H9 (cell line): ENCODE results near the gene ZNF512B. TPM values are rescaled to one million over a fixed set of nuclear protein-coding genes. Genes with fewer than 3 reads are reported as not detected.
A peak's percentile ranks its signal among the peaks of the same experiment; 100 is the strongest.

Source experiments
- DNase-seq: peaks from one replicate; pipeline ENCODE4 v3.0.0-alpha.2; 2017
- H2AFZ ChIP-seq: one replicate; pipeline ENCODE4 v1.6.1; 2013; ENCODE audit warnings: mild to moderate bottlenecking, low read length, control low read depth, moderate library complexity
- H2AK5ac ChIP-seq: 2 replicates; pipeline ENCODE4 v1.6.1; 2013; ENCODE audit warnings: low read length, control low read depth, mixed read lengths; ENCODE audit not compliant: insufficient read length
- H2BK120ac ChIP-seq: one replicate; pipeline ENCODE4 v1.6.1; 2013; ENCODE audit warnings: low read depth, mild to moderate bottlenecking, low read length, control low read depth, inconsistent platforms; ENCODE audit not compliant: poor library complexity, severe bottlenecking
- H2BK12ac ChIP-seq: 2 replicates; pipeline ENCODE4 v1.6.1; 2013; ENCODE audit warnings: low read length, control low read depth, mixed read lengths, low read depth; ENCODE audit not compliant: insufficient read length
- H2BK15ac ChIP-seq: 2 replicates; pipeline ENCODE4 v1.6.1; 2013; ENCODE audit warnings: low read depth, low read length, control low read depth
- H2BK20ac ChIP-seq: one replicate; pipeline ENCODE4 v1.6.1; 2013; ENCODE audit warnings: low read depth, mild to moderate bottlenecking, low read length, control low read depth, inconsistent platforms; ENCODE audit not compliant: poor library complexity, severe bottlenecking
- H2BK5ac ChIP-seq: 2 replicates; pipeline ENCODE4 v1.6.1; 2013; ENCODE audit warnings: low read length, control low read depth, mixed read lengths; ENCODE audit not compliant: insufficient read length
- H3K14ac ChIP-seq: 2 replicates; pipeline ENCODE4 v1.6.1; 2013; ENCODE audit warnings: low read length, control low read depth; ENCODE audit not compliant: insufficient read depth
- H3K18ac ChIP-seq: 2 replicates; pipeline ENCODE4 v1.6.1; 2013; ENCODE audit warnings: low read depth, mild to moderate bottlenecking, mixed read lengths, low read length, control low read depth; ENCODE audit not compliant: insufficient read length
- H3K23ac ChIP-seq: 2 replicates; pipeline ENCODE4 v1.6.1; 2013; ENCODE audit warnings: low read length, control low read depth, mixed read lengths, low read depth; ENCODE audit not compliant: insufficient read length
- H3K23me2 ChIP-seq: 2 replicates; pipeline ENCODE4 v1.6.1; 2013; ENCODE audit warnings: low read depth, mild to moderate bottlenecking, mixed read lengths, low read length, control low read depth; ENCODE audit not compliant: insufficient read length, poor library complexity, severe bottlenecking
- H3K27ac ChIP-seq: 2 replicates; pipeline ENCODE4 v1.5.1; 2013; ENCODE audit warnings: low read length, control low read depth, mixed read lengths, low read depth; ENCODE audit not compliant: insufficient read length
- H3K27me3 ChIP-seq: 2 replicates; pipeline ENCODE4 v1.6.1; 2013; ENCODE audit warnings: low read length, control low read depth, inconsistent platforms; ENCODE audit not compliant: insufficient read depth
- H3K4ac ChIP-seq: 2 replicates; pipeline ENCODE4 v1.6.1; 2013; ENCODE audit warnings: low read depth, mild to moderate bottlenecking, control low read depth, inconsistent platforms, low read length, moderate library complexity
- H3K4me1 ChIP-seq: 2 replicates; pipeline ENCODE4 v1.6.1; 2013; ENCODE audit warnings: low read length, control low read depth, inconsistent platforms; ENCODE audit not compliant: insufficient read depth
- H3K4me2 ChIP-seq: 2 replicates; pipeline ENCODE4 v1.6.1; 2013; ENCODE audit warnings: low read length, control low read depth, mixed read lengths; ENCODE audit not compliant: insufficient read length, insufficient read depth
- H3K56ac ChIP-seq: 2 replicates; pipeline ENCODE4 v1.6.1; 2013; ENCODE audit warnings: low read depth, mild to moderate bottlenecking, mixed read lengths, low read length, control low read depth; ENCODE audit not compliant: insufficient read length
- H3K79me1 ChIP-seq: 2 replicates; pipeline ENCODE4 v1.6.1; 2013; ENCODE audit warnings: low read depth, mild to moderate bottlenecking, moderate library complexity, low read length, control low read depth, inconsistent platforms; ENCODE audit not compliant: insufficient read depth, poor library complexity, severe bottlenecking
- H3K79me2 ChIP-seq: 2 replicates; pipeline ENCODE4 v1.6.1; 2013; ENCODE audit warnings: low read length, control low read depth, inconsistent platforms; ENCODE audit not compliant: insufficient read depth
- H3K9ac ChIP-seq: 2 replicates; pipeline ENCODE4 v1.6.1; 2013; ENCODE audit warnings: low read length, control low read depth, mixed read lengths; ENCODE audit not compliant: insufficient read length; ENCODE audit errors: extremely low read depth
- H3K9me3 ChIP-seq: one replicate; pipeline ENCODE4 v1.6.1; 2013; ENCODE audit warnings: low read depth, low read length, inconsistent platforms; ENCODE audit not compliant: control insufficient read depth
- H3T11ph ChIP-seq: one replicate; pipeline ENCODE4 v1.6.1; 2013; ENCODE audit warnings: mild to moderate bottlenecking, low read length, control low read depth, inconsistent platforms
- H4K20me1 ChIP-seq: one replicate; pipeline ENCODE4 v1.6.1; 2013; ENCODE audit not compliant: control insufficient read depth, insufficient read length, insufficient read depth
- H4K5ac ChIP-seq: 2 replicates; pipeline ENCODE4 v1.6.1; 2013; ENCODE audit warnings: low read depth, mild to moderate bottlenecking, mixed read lengths, low read length, control low read depth; ENCODE audit not compliant: insufficient read length
- H4K8ac ChIP-seq: replicated peaks from 2 replicates; pipeline ENCODE4 v1.6.1; 2013; ENCODE audit warnings: low read length, control low read depth, mixed read lengths, low read depth; ENCODE audit not compliant: insufficient read length
- H4K91ac ChIP-seq: 2 replicates; pipeline ENCODE4 v1.6.1; 2013; ENCODE audit warnings: low read depth, mild to moderate bottlenecking, moderate library complexity, mixed read lengths, low read length, control low read depth; ENCODE audit not compliant: insufficient read length
- H3K27ac Mint-ChIP-seq, 3 experiments: 2 replicates in 2 of 3; 3 replicates in 1 of 3; pipeline ENCODE4 v1.8.0; 2020 to 2021; ENCODE audit warnings: mixed read lengths in 3 of 3, mild to moderate bottlenecking in 1 of 3, moderate library complexity in 1 of 3
- H3K27me3 Mint-ChIP-seq: 2 replicates; pipeline ENCODE4 v1.8.0; 2021; ENCODE audit warnings: low read depth, mild to moderate bottlenecking, moderate library complexity, mixed read lengths
- H3K36me3 Mint-ChIP-seq, 3 experiments: 2 replicates in 2 of 3; 3 replicates in 1 of 3; pipeline ENCODE4 v1.8.0; 2020 to 2021; ENCODE audit warnings: low read depth in 3 of 3, mixed read lengths in 3 of 3; ENCODE audit not compliant: insufficient read depth in 1 of 3
- H3K4me1 Mint-ChIP-seq, 2 experiments: 2 replicates each; pipeline ENCODE4 v1.8.0; 2020; ENCODE audit warnings: mixed read lengths in 2 of 2
- H3K4me3 Mint-ChIP-seq, 2 experiments: 2 replicates in 1 of 2; 3 replicates in 1 of 2; pipeline ENCODE4 v1.8.0; 2020 to 2021; ENCODE audit warnings: mild to moderate bottlenecking in 2 of 2, mixed read lengths in 2 of 2, moderate library complexity in 1 of 2
- H3K9me3 Mint-ChIP-seq, 2 experiments: 2 replicates in 1 of 2; 3 replicates in 1 of 2; pipeline ENCODE4 v1.8.0; 2020; ENCODE audit warnings: mild to moderate bottlenecking in 2 of 2, mixed read lengths in 2 of 2, moderate library complexity in 1 of 2
- CTCF ChIP-seq: fragments of 200-600 bp; sonication (generic); conservative IDR thresholded peaks from 3 replicates; pipeline ENCODE4 v1.8.0; 2021; ENCODE audit warnings: antibody characterized with exemption, mild to moderate bottlenecking
- WGBS: extraction: QIAGEN DNeasy Blood & Tissue Kit; methylation state at CpG from one replicate; pipeline ENCODE4 v1.1.7; 2013; ENCODE audit warnings: missing lambda C conversion rate, low lambda C conversion rate, mixed read lengths; ENCODE audit not compliant: insufficient read length; ENCODE audit errors: extremely low coverage; 5-methylcytosine and 5-hydroxymethylcytosine counted together
- total RNA-seq: library from RNA; stranded (reverse); gene quantifications from 2 replicates; pipeline ENCODE4 v1.2.1, GENCODE V29; 2021

ZNF512B gene
- total RNA-seq, 1 experiment from 2014 or later = 46.0 TPM

- Mint-ChIP-seq H3K4me3 (peak overlapping the region in 1 of 2 experiments; percentile 58; a peak in 3 of 5 replicates), H3K27ac (peak overlapping the region; percentile 31 to 98 (median 74); a peak in 4 of 7 replicates), H3K9me3 (no peaks in the 10 kb centered on the region), H3K4me1 (peaks cover 3 to 11% of the 10 kb centered on the region in 2 experiments), H3K36me3 (peaks cover 3 to 23% (median 22%) of the 10 kb centered on the region in 3 experiments; a peak in 6 of 7 replicates), H3K27me3 (no peaks in the 10 kb centered on the region)
- Histone ChIP-seq H3K9ac (no peak overlapping the region), H2BK20ac (no peak overlapping the region), H3K18ac (no peak overlapping the region), H3K23me2 (peaks cover 13% of the 10 kb centered on the region), H2BK120ac (no peak overlapping the region), H3K4me2 (peak overlapping the region; percentile 13), H2BK5ac (no peak overlapping the region), H4K91ac (no peak overlapping the region), H4K5ac (no peak overlapping the region), H3K14ac (no peak overlapping the region; the same call in 1 of the 2 replicates), H2BK12ac (no peak overlapping the region), H3K27me3 (no peaks in the 10 kb centered on the region), H3K4me1 (no peaks in the 10 kb centered on the region), H3K79me2 (no peaks in the 10 kb centered on the region; the same call in 1 of the 2 replicates), H3T11ph (no peak overlapping the region), H3K4ac (no peak overlapping the region), H2AK5ac (no peak overlapping the region), H3K79me1 (no peaks in the 10 kb centered on the region), H3K27ac (peak overlapping the region; percentile 2), H4K20me1 (peaks cover 3% of the 10 kb centered on the region), H3K9me3 (no peaks in the 10 kb centered on the region), H3K23ac (no peak overlapping the region), H2BK15ac (no peak overlapping the region), H3K56ac (no peak overlapping the region), H2AFZ (no peak overlapping the region), H4K8ac (no peak overlapping the region)
- no CpG with 5 or more reads among the region's 30 CpGs for WGBS
- peak; percentile 92 for DNase-seq
- no peak for TF ChIP-seq CTCF
These were observed 27.3 kb downstream of the ZNF512B start for GRCh38 chr20:63942250-63942951.
